Measurements from ENCODE around the gene PACRG.

DNA sequence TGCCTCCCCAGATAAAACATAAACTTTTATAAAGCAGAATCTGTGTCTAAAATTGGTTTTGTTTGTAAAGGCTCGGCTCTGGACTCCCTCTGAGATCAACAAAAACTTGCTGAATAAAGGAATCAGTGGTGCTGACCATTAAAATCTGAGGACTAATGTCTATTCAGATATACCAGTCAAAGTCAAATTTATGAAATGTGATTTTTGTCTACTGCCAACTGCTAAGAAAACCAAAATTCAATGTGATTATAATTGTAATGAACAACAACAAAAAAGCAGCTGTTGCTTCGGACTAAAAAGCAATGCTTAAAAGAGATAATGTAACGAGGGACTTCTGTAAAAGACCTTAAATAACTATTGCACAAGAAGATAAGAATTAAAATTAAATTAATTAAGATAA is 26.8 kb upstream of the PACRG start:
- TF ChIP-seq, protein P1, sequence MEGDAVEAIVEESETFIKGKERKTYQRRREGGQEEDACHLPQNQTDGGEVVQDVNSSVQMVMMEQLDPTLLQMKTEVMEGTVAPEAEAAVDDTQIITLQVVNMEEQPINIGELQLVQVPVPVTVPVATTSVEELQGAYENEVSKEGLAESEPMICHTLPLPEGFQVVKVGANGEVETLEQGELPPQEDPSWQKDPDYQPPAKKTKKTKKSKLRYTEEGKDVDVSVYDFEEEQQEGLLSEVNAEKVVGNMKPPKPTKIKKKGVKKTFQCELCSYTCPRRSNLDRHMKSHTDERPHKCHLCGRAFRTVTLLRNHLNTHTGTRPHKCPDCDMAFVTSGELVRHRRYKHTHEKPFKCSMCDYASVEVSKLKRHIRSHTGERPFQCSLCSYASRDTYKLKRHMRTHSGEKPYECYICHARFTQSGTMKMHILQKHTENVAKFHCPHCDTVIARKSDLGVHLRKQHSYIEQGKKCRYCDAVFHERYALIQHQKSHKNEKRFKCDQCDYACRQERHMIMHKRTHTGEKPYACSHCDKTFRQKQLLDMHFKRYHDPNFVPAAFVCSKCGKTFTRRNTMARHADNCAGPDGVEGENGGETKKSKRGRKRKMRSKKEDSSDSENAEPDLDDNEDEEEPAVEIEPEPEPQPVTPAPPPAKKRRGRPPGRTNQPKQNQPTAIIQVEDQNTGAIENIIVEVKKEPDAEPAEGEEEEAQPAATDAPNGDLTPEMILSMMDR (IDR thresholded peaks at IDR 0.05) = no peak
- TF ChIP-seq POLR2A (IDR thresholded peaks at IDR 0.05) = no peak
- TF ChIP-seq POLR2AphosphoS5 (IDR thresholded peaks at IDR 0.05) = no peak
